HCT116 (cell line): ENCODE measurements around the gene ARFRP1. TPM values are rescaled to one million over a fixed set of nuclear protein-coding genes. Genes with fewer than 3 reads are reported as not detected.

Experiments
- ATAC-seq: fragments of 200-7000 bp; cut with Tn5 transposase; 2 replicates; pipeline ENCODE4 v1.9.1; 2020; ENCODE audit warnings: mild to moderate bottlenecking, moderate library complexity
- BruUV-seq: library from RNA; stranded (reverse); fragments of 400-500 nt; replicated peaks from 2 replicates; lab custom pipeline; 2021; lab: Mats Ljungman, UMichigan
- CTCF ChIA-PET: fragments of 300-600 bp; sonication (Branson Sonifier 250); formaldehyde crosslinking; loops from one replicate; lab custom pipeline; 2021; ENCODE audit warnings: antibody characterized with exemption; lab: Charles Lee
- POLR2A ChIA-PET: fragments of 300-600, 350-600 bp; sonication (Branson Sonifier 250); formaldehyde crosslinking; loops from one replicate; lab custom pipeline; 2021; ENCODE audit warnings: antibody characterized with exemption; lab: Charles Lee
- RAD21 ChIA-PET, 2 experiments: fragments of 300-600 bp; sonication (Branson Sonifier 250); formaldehyde crosslinking; loops; one replicate each; lab custom pipeline; 2023; ENCODE audit warnings: low total read pairs in 2 of 2; ENCODE audit not compliant: uncharacterized antibody in 2 of 2, unreplicated experiment in 2 of 2, low non-redundant PET in 1 of 2; lab: Charles Lee
- DNase-seq: peaks from one replicate; pipeline ENCODE4 v3.0.0-alpha.2; 2010; ENCODE audit warnings: low read depth, low spot score
- H2AFZ ChIP-seq: fragments of 200-600 bp; shearing (Covaris generic), sonication (generic); 2 replicates; pipeline ENCODE4 v1.6.1; 2017; ENCODE audit warnings: low read depth, mixed run types, mixed read lengths, antibody characterized with exemption, low read length; ENCODE audit not compliant: poor library complexity, severe bottlenecking
- H3K27ac ChIP-seq: 2 replicates; pipeline ENCODE4 v1.5.1; 2012; ENCODE audit warnings: low read depth, low read length
- H3K27me3 ChIP-seq: fragments of 200-600 bp; sonication (generic); 2 replicates; pipeline ENCODE4 v1.6.1; 2016; ENCODE audit warnings: mixed run types, low read length, mixed read lengths; ENCODE audit not compliant: insufficient read depth
- H3K36me3 ChIP-seq, 2 experiments: fragments of 200-500 bp in 1 of 2; fragments of 200-600 bp in 1 of 2; sonication (Bioruptor generic) in 1 of 2; sonication (generic) in 1 of 2; 2 replicates each; pipeline versions ENCODE4 v1.5.1 to v1.6.1; 2014 to 2016; ENCODE audit warnings: low read length in 2 of 2, inconsistent platforms in 1 of 2, mixed read lengths in 1 of 2, mixed run types in 1 of 2; ENCODE audit not compliant: insufficient read depth in 2 of 2, control insufficient read depth in 1 of 2
- H3K4me1 ChIP-seq, 2 experiments: fragments of 200-600 bp in 1 of 2; sonication (generic) in 1 of 2; 2 replicates each; pipeline versions ENCODE4 v1.5.1 to v1.6.1; 2012 to 2017; ENCODE audit warnings: low read length in 2 of 2, inconsistent platforms in 1 of 2, mild to moderate bottlenecking in 1 of 2, mixed read lengths in 1 of 2, mixed run types in 1 of 2, moderate library complexity in 1 of 2; ENCODE audit not compliant: insufficient read depth in 2 of 2, control insufficient read depth in 1 of 2
- H3K4me2 ChIP-seq: fragments of 200-600 bp; sonication (generic); 2 replicates; pipeline ENCODE4 v1.6.1; 2017; ENCODE audit warnings: mixed run types, low read length, mixed read lengths
- H3K4me3 ChIP-seq, 2 experiments: fragments of 200-600 bp in 1 of 2; sonication (generic) in 1 of 2; replicated peaks in 1 of 2; 2 replicates each; pipeline ENCODE4 v1.5.1; 2011 to 2016; ENCODE audit warnings: low read length in 2 of 2, control low read depth in 1 of 2, low read depth in 1 of 2, mild to moderate bottlenecking in 1 of 2, mixed read lengths in 1 of 2, mixed run types in 1 of 2
- H3K79me2 ChIP-seq: fragments of 200-600 bp; sonication (generic); 2 replicates; pipeline ENCODE4 v1.6.1; 2017; ENCODE audit warnings: mild to moderate bottlenecking, mixed run types, low read length, moderate library complexity, mixed read lengths; ENCODE audit not compliant: insufficient read depth
- H3K9ac ChIP-seq: fragments of 200-600 bp; sonication (generic); 2 replicates; pipeline ENCODE4 v1.6.1; 2016; ENCODE audit warnings: low read length, mixed read lengths
- H3K9me2 ChIP-seq: fragments of 200-600 bp; sonication (generic), shearing (Covaris generic); 2 replicates; pipeline ENCODE4 v1.6.1; 2017; ENCODE audit warnings: mixed run types, mild to moderate bottlenecking, moderate library complexity; ENCODE audit not compliant: insufficient read depth
- H3K9me3 ChIP-seq, 2 experiments: fragments of 200-500 bp in 1 of 2; fragments of 200-600 bp in 1 of 2; sonication (Bioruptor generic) in 1 of 2; sonication (generic) in 1 of 2; 2 replicates each; pipeline ENCODE4 v1.6.1; 2014 to 2017; ENCODE audit warnings: low read length in 2 of 2, mixed read lengths in 2 of 2, inconsistent platforms in 1 of 2, low read depth in 1 of 2, mild to moderate bottlenecking in 1 of 2, mixed run types in 1 of 2, moderate library complexity in 1 of 2; ENCODE audit not compliant: control insufficient read depth in 1 of 2, insufficient read depth in 1 of 2
- H4K20me1 ChIP-seq: fragments of 200-600 bp; sonication (generic), shearing (Covaris generic); 2 replicates; pipeline ENCODE4 v1.6.1; 2017; ENCODE audit warnings: mixed run types, mild to moderate bottlenecking, moderate library complexity; ENCODE audit not compliant: insufficient read depth
- ATF3 ChIP-seq: IDR thresholded peaks from 2 replicates; pipeline ENCODE4 v1.6.1; 2012
- CBX3 ChIP-seq: IDR thresholded peaks from 2 replicates; pipeline ENCODE4 v1.6.1; 2012; ENCODE audit warnings: low read depth
- EGR1 ChIP-seq: IDR thresholded peaks from 2 replicates; pipeline ENCODE4 v1.6.1; 2012; ENCODE audit warnings: low read depth
- JUND ChIP-seq: IDR thresholded peaks from 2 replicates; pipeline ENCODE4 v1.6.1; 2012
- POLR2A ChIP-seq: IDR thresholded peaks from 2 replicates; pipeline ENCODE4 v1.7.0; 2011; ENCODE audit warnings: borderline replicate concordance; ENCODE audit not compliant: insufficient read depth, insufficient read length; ENCODE audit errors: extremely low read depth
- POLR2AphosphoS5 ChIP-seq: IDR thresholded peaks from 2 replicates; pipeline ENCODE4 v1.6.1; 2011; ENCODE audit warnings: mild to moderate bottlenecking, low read depth, low read length, moderate library complexity
- RAD21 ChIP-seq: IDR thresholded peaks from 2 replicates; pipeline ENCODE4 v1.6.1; 2012; ENCODE audit warnings: low read depth, mild to moderate bottlenecking
- SIN3A ChIP-seq: IDR thresholded peaks from 2 replicates; pipeline ENCODE4 v1.6.1; 2012; ENCODE audit warnings: low read depth
- SP1 ChIP-seq: IDR thresholded peaks from 2 replicates; pipeline ENCODE4 v1.6.1; 2012; ENCODE audit warnings: low read depth
- SRF ChIP-seq: IDR thresholded peaks from 2 replicates; pipeline ENCODE4 v1.6.1; 2012; ENCODE audit warnings: low read depth
- TCF7L2 ChIP-seq: IDR thresholded peaks from 2 replicates; pipeline ENCODE4 v1.7.0; 2011; ENCODE audit warnings: borderline replicate concordance, inconsistent platforms; ENCODE audit not compliant: insufficient read depth, insufficient read length; ENCODE audit errors: extremely low read depth
- ZBTB33 ChIP-seq: IDR thresholded peaks from 2 replicates; pipeline ENCODE4 v1.6.1; 2011; ENCODE audit warnings: mild to moderate bottlenecking, low read length, moderate library complexity; ENCODE audit not compliant: insufficient replicate concordance; ENCODE audit errors: extremely low read depth
- ZNF274 ChIP-seq: fragments of 200-500 bp; sonication (Bioruptor generic); IDR thresholded peaks from 2 replicates; pipeline ENCODE4 v1.6.1; 2014; ENCODE audit warnings: mild to moderate bottlenecking, low read depth, low read length, inconsistent platforms
- intact Hi-C: fragments of 100-400 bp; cut with micrococcal nuclease; formaldehyde crosslinking; loops from 2 replicates; pipeline ENCODE4 v1.10.0; 2022
- total RNA-seq: library from RNA; stranded (reverse); gene quantifications from one replicate; pipeline ENCODE4 v1.2.1, GENCODE V29; 2021; ENCODE audit not compliant: unreplicated experiment
- TF ChIP-seq, protein P1 (sequence below): IDR thresholded peaks from 2 replicates; pipeline ENCODE4 v1.6.1; 2012
- TF ChIP-seq, protein P2 (sequence below), 3 experiments: fragments of 200-600 bp in 1 of 3; sonication (generic) in 1 of 3; IDR thresholded peaks in 2 of 3; conservative IDR thresholded peaks in 1 of 3; 2 replicates each; pipeline ENCODE4 v1.5.1; 2012 to 2017; ENCODE audit warnings: low read depth in 2 of 3, low read length in 2 of 3, antibody characterized with exemption in 1 of 3, borderline replicate concordance in 1 of 3, control low read depth in 1 of 3, mild to moderate bottlenecking in 1 of 3, mixed read lengths in 1 of 3, mixed run types in 1 of 3, moderate library complexity in 1 of 3; ENCODE audit not compliant: insufficient read depth in 1 of 3
- TF ChIP-seq, protein P3 (sequence below): IDR thresholded peaks from 2 replicates; pipeline ENCODE4 v1.6.1; 2012; ENCODE audit warnings: low read depth

Gene ARFRP1
- total RNA-seq, 1 experiment from 2014 or later: 53.7 TPM

- no peak for TF ChIP-seq ZBTB33
Measured at GRCh38 chr20:63745424-63745805, 37.6 kb upstream of the ARFRP1 start (continued).

GRCh38 chr20:63744574-63745423 lies 37.0 kb upstream of the ARFRP1 start:
- DNase-seq: no peak
- POLR2A ChIA-PET: no interaction called here
- Histone ChIP-seq H3K9ac (no peak overlapping the region), H3K9me2 (no peaks in the 10 kb centered on the region), H3K4me2 (no peak overlapping the region), H3K27ac (no peak overlapping the region), H3K79me2 (peaks cover 18% of the 10 kb centered on the region), H4K20me1 (no peaks in the 10 kb centered on the region), H3K36me3 (peaks cover 3 to 23% of the 10 kb centered on the region in 2 experiments; a peak in 2 of 4 replicates), H3K27me3 (no peaks in the 10 kb centered on the region)
- intact Hi-C loops: no loop called here
- RAD21 ChIA-PET: no interaction called here
- TF ChIP-seq, protein P1, sequence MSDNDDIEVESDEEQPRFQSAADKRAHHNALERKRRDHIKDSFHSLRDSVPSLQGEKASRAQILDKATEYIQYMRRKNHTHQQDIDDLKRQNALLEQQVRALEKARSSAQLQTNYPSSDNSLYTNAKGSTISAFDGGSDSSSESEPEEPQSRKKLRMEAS: no peak
- TF ChIP-seq TCF7L2 (no peak), CBX3 (no peak), EGR1 (no peak), ZNF274 (no peak), RAD21 (no peak), SRF (no peak), JUND (no peak), POLR2A (no peak), SP1 (no peak), POLR2AphosphoS5 (no peak), ATF3 (no peak), SIN3A (no peak)
- TF ChIP-seq, protein P2, sequence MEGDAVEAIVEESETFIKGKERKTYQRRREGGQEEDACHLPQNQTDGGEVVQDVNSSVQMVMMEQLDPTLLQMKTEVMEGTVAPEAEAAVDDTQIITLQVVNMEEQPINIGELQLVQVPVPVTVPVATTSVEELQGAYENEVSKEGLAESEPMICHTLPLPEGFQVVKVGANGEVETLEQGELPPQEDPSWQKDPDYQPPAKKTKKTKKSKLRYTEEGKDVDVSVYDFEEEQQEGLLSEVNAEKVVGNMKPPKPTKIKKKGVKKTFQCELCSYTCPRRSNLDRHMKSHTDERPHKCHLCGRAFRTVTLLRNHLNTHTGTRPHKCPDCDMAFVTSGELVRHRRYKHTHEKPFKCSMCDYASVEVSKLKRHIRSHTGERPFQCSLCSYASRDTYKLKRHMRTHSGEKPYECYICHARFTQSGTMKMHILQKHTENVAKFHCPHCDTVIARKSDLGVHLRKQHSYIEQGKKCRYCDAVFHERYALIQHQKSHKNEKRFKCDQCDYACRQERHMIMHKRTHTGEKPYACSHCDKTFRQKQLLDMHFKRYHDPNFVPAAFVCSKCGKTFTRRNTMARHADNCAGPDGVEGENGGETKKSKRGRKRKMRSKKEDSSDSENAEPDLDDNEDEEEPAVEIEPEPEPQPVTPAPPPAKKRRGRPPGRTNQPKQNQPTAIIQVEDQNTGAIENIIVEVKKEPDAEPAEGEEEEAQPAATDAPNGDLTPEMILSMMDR (IDR thresholded peaks at IDR 0.05 in 2 of 3, conservative IDR thresholded peaks at IDR 0.05 in 1 of 3; ENCODE audit: borderline replicate concordance in 1 of 3, insufficient read depth in 1 of 3, low read depth in 2 of 3, low read length in 2 of 3): no peak
- TF ChIP-seq, protein P3, sequence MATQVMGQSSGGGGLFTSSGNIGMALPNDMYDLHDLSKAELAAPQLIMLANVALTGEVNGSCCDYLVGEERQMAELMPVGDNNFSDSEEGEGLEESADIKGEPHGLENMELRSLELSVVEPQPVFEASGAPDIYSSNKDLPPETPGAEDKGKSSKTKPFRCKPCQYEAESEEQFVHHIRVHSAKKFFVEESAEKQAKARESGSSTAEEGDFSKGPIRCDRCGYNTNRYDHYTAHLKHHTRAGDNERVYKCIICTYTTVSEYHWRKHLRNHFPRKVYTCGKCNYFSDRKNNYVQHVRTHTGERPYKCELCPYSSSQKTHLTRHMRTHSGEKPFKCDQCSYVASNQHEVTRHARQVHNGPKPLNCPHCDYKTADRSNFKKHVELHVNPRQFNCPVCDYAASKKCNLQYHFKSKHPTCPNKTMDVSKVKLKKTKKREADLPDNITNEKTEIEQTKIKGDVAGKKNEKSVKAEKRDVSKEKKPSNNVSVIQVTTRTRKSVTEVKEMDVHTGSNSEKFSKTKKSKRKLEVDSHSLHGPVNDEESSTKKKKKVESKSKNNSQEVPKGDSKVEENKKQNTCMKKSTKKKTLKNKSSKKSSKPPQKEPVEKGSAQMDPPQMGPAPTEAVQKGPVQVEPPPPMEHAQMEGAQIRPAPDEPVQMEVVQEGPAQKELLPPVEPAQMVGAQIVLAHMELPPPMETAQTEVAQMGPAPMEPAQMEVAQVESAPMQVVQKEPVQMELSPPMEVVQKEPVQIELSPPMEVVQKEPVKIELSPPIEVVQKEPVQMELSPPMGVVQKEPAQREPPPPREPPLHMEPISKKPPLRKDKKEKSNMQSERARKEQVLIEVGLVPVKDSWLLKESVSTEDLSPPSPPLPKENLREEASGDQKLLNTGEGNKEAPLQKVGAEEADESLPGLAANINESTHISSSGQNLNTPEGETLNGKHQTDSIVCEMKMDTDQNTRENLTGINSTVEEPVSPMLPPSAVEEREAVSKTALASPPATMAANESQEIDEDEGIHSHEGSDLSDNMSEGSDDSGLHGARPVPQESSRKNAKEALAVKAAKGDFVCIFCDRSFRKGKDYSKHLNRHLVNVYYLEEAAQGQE: no peak
- TF ChIP-seq, all 23 proteins: peak for 0
- CTCF ChIA-PET: no interaction called here
- no peak for ATAC-seq
- no TSS peak for BruUV-seq
- Histone ChIP-seq H3K4me1 (peaks cover 7 to 13% of the 10 kb centered on the region in 2 experiments; a peak in 3 of 4 replicates), H2AFZ (no peak overlapping the region), H3K4me3 (no peak overlapping the region), H3K9me3 (no peaks in the 10 kb centered on the region)
